Measurements from ENCODE around the gene SGTA.
"Not testable (repeated sequence)": the region's sequence is repeated elsewhere in the genome, so short reads cannot be mapped to it uniquely, and the experiment has no call there.

Gene SGTA, protein sequence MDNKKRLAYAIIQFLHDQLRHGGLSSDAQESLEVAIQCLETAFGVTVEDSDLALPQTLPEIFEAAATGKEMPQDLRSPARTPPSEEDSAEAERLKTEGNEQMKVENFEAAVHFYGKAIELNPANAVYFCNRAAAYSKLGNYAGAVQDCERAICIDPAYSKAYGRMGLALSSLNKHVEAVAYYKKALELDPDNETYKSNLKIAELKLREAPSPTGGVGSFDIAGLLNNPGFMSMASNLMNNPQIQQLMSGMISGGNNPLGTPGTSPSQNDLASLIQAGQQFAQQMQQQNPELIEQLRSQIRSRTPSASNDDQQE

GRCh38 chr19:2782936-2783780 is at the start of gene SGTA:
Gene SGTA (minus strand): TSS chr19:2783273. CDS start chr19:2769068, 14,205 bp downstream.
- DNase-seq, result peak; percentile 99

- DNase-seq, result no peak
Measured at GRCh38 chr19:2827840-2828489, 44.9 kb upstream of the SGTA start.

- no peak for DNase-seq
Measured at GRCh38 chr19:2827022-2827421, 43.9 kb upstream of the SGTA start.

- DNase-seq, result no peak
Measured at GRCh38 chr19:2824129-2824528, 41.1 kb upstream of the SGTA start.

DNA sequence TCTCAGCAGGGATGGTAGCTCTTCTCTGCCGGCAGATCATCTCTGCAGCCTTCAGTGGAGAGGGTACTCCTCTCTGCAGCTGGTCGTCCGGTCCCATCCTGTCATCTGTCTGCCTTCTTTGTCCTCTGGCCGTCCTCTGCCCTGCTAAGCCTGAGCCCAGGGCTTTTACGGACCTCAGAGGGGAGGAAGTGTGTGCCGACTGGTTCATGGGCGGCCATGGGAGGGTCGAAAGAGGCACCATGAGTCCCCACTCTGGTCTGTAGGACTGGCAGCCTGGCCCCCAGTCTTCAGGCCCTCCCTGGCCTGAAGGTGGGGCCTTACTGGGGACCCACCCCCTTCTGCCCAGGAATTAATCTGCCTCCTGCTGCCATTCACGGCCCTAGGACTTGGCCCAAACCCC is 40.6 kb upstream of the SGTA start:
- no peak for DNase-seq

GRCh38 chr19:2822846-2823245 is 39.8 kb upstream of the SGTA start:
- no peak for DNase-seq

DNA sequence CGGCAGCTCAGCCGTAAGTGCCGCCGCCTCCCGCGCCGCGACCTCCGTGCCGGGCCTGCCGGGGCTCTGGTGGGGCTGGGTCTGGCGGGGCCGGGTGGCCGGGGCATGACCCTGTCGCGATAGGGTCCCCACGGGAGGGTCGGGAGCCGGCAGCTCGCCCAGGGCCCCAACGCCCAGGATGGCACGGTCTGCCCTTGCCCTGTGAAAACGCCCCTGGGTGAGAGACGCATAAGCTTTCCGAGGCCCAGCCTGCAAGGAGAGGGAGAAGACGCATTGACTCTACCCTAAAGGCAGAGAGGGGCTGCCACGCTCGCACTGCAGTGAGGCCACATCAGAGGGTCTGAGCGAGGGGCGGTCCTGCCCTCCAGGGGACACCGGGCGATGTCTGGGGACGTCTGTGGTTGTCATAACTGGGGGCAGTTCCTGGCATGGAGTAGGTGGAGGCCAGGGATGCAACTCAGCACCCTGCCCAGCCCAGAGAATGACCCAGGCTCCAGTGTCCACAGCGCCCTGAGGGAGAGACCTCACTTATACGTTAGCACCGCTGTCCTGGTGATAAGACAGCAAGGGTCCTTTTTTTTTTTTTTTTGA is 37.1 kb upstream of the SGTA start:
- DNase-seq, result no peak

DNA sequence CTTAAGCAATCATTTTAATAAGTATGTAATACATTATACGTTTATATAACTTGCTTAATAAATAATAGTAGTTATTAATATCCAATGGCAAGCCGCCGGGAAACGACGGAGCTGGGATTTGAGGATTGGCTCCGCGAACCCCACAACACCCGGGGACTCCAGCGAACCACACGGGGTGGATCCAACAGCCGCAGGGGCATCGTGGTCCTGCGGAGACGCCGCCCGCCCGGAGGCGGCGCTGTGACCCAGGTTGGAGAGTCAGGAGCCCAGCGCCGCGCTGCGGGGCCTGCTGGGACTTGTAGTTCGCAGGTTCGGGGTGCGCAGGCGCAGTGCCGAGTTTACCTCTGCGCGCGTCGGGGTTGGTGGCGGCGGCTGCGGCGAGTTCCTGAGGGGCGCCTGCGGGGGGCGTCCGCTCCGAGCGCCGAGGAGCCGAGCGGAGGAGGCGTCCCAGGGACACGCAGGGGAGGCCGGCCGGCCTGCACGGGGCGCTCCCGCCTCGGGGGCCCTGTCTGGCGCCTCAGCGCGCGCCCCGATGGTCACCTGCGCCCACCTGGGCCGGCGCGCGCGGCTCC is 36.6 kb upstream of the SGTA start, which contains the start of gene ZNF554:
ZNF554 (plus strand) TSS at position 329 of the 572 bp plus-strand sequence; CDS start at position 533, 204 bp downstream.
- DNase-seq, result peak; percentile 98

GRCh38 chr19:2817237-2817829 is 34.3 kb upstream of the SGTA start:
- not testable (repeated sequence) for DNase-seq

GRCh38 chr19:2816641-2817040 is 33.6 kb upstream of the SGTA start:
- DNase-seq, result no peak

DNA sequence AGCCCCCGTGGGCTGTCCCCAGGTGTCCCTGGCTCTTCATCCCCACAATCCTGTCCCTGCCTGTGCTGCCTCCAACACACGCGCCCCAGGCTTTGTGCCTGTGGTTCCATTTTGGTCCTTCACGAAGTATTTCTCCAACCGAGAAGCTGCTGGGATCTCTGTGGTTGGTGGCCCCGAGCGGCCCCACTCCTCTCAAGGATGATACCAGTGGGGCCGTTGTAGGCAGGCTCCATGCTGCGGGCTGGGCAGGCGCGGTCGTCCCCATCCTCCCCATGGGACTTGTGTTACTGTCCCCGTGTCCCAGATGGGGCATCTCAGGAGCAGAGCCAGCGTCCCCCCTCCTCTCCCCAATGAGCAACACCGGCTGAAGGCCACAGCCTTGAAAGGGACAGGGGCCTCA is 32.9 kb upstream of the SGTA start:
- DNase-seq, result no peak

GRCh38 chr19:2815191-2815614 is 32.1 kb upstream of the SGTA start:
- no peak for DNase-seq

DNA sequence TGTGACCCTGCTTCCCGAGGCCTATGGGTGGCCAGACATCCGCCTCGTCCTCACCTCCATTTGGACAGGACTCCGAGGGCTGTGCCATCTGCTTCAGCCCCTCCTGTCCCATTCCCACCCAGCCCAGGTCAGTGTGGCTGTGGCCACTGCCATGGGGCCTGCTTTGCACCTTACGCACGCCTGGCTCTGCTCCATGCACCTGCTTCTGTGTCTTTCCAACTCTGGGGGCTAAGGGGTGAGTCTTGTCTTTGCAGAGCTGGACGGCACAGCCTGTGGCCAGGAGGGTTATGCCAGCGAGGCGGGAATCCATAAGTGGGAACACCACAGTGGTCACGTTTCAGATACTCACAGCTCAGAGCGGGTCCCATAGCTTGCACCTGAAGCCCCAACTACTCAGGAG is 31.4 kb upstream of the SGTA start:
- no peak for DNase-seq

- no peak for DNase-seq
Measured at GRCh38 chr19:2813235-2814160, 30.4 kb upstream of the SGTA start.

- no peak for DNase-seq
Measured at GRCh38 chr19:2812414-2813234, 29.6 kb upstream of the SGTA start.

DNA sequence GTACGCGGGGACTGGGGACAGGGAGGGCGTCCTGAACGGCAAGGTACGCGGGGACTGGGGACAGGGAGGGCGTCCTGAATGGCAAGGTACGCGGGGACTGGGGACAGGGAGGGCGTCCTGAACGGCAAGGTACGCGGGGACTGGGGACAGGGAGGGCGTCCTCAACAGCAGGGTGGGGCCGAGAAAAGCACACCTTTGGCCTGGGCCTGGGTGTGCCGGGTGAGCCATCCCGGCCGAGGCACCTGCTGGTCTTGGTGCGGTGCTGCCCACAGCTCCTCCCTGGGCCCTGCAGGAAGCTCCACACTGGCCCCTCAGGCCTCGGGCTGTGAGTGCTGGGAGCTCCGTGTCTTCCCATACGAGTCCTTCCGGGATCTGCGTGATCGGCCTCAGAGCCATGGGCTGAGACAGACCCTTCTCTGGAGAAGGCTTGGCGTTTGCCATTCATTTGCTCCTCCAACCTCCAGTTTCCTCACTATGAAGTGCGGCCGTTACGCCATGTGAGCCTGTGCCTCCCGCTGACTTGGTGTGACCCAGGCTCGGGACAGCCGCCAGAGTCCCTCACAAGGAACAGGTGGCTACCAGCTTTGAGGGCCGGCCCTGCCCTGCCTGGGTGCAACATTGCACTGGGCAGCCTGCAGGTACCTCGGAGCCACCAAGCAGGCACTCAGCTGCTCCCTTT is 28.8 kb upstream of the SGTA start:
- DNase-seq, result no peak

DNA sequence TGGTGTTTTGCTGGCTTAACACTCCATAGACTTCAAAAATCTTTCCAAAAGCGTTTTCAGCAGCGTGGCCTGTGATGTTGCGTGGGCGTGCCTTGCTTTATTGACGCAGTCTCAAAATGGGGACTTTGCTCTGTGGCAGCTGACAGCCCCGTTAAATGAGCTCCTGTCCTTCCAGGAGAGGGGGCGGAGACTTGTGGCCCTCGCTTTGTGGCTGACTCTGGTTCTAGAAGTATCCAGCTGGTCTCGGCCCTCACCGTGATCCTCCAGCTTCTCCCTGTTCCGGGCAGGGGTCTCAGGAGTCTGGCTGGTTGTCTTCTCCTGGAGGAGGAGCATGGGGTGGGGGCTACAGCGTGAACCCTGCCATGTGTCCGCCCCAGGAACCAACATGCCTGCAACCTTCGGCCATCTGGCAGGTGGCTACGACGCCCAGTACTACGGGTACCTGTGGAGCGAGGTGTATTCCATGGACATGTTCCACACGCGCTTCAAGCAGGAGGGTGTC is 28.2 kb upstream of the SGTA start:
- no peak for DNase-seq

DNA sequence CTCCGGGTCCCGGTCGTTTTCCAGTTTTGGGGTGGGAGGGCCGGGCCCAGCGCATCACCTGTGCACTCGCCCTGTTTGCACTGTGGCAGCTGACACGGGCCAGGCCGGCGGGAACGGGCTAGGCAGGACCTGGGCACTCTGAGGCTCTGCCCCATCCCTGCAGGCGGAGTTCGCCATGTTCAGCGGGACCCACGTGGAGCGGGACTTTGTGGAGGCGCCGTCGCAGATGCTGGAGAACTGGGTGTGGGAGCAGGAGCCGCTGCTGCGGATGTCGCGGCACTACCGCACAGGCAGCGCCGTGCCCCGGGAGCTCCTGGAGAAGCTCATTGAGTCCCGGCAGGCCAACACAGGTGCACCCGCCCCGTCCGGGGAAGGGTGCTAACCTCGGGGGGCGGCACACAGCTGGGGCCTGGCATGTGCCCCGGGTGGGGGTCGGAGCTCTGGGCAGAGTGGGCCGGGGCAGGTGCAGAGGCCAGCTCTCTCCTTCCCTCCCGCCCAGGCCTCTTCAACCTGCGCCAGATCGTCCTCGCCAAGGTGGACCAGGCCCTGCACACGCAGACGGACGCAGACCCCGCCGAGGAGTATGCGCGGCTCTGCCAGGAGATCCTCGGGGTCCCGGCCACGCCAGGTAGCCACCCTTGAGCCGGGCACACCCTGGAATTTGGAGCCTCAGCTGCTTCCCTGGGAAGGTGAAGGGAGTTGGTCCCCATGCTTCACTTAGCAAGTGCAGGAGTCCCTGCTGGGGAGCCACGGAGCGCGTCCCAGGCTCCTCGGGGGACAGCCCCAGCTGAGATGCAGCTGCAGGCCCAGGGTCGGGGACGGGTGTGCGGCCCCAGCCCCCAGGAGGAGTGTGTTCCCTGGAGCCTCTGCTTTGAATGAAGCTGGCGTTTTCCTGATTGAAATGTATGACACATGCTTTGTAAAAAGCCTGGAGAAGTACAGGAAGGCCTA is 27.3 kb upstream of the SGTA start:
- DNase-seq, result no peak
